Loucy (cell line): ENCODE results near the gene DNAI1.

Experiments
- H2AFZ ChIP-seq: fragments of 200-600 bp; sonication (generic); 2 replicates; pipeline ENCODE4 v1.6.0; 2016; ENCODE audit warnings: antibody characterized with exemption, mild to moderate bottlenecking, low read length, moderate library complexity
- H3F3A ChIP-seq: fragments of 200-600 bp; 2 replicates; pipeline ENCODE4 v1.6.0; 2016; ENCODE audit warnings: antibody characterized with exemption, low read depth, mild to moderate bottlenecking
- H3K27me3 ChIP-seq: fragments of 200-600 bp; sonication (generic); 2 replicates; pipeline ENCODE4 v1.6.1; 2014; ENCODE audit warnings: low read length, mild to moderate bottlenecking; ENCODE audit not compliant: insufficient read depth, poor library complexity, severe bottlenecking
- H3K36me3 ChIP-seq: fragments of 200-600 bp; sonication (generic); 2 replicates; pipeline ENCODE4 v1.6.1; 2016; ENCODE audit warnings: low read length; ENCODE audit not compliant: insufficient read depth
- H3K4me1 ChIP-seq: fragments of 200-600 bp; sonication (generic); 2 replicates; pipeline ENCODE4 v1.5.1; 2014; ENCODE audit warnings: low read length, mild to moderate bottlenecking; ENCODE audit not compliant: insufficient read depth, poor library complexity, severe bottlenecking
- H3K4me2 ChIP-seq: fragments of 200-600 bp; sonication (generic); 2 replicates; pipeline ENCODE4 v1.6.0; 2014; ENCODE audit warnings: antibody characterized with exemption, low read length, low read depth, mild to moderate bottlenecking; ENCODE audit not compliant: poor library complexity, severe bottlenecking
- H3K4me3 ChIP-seq: fragments of 200-600 bp; sonication (generic); 2 replicates; pipeline ENCODE4 v1.5.1; 2014; ENCODE audit warnings: low read length, mild to moderate bottlenecking, mixed read lengths; ENCODE audit not compliant: poor library complexity, severe bottlenecking
- H3K79me2 ChIP-seq: fragments of 200-600 bp; sonication (generic); 2 replicates; pipeline ENCODE4 v1.6.1; 2014; ENCODE audit warnings: low read length; ENCODE audit not compliant: insufficient read depth
- H3K9ac ChIP-seq: fragments of 200-600 bp; sonication (generic); 2 replicates; pipeline ENCODE4 v1.6.0; 2014; ENCODE audit warnings: mild to moderate bottlenecking, low read depth, low read length, moderate library complexity; ENCODE audit not compliant: poor library complexity, severe bottlenecking
- H3K9me2 ChIP-seq: fragments of 200-600 bp; sonication (generic); replicated peaks from 2 replicates; pipeline ENCODE4 v1.6.1; 2016; ENCODE audit warnings: low read depth, low read length, mixed read lengths
- H3K9me3 ChIP-seq: fragments of 200-600 bp; sonication (generic); 2 replicates; pipeline ENCODE4 v1.6.1; 2014; ENCODE audit warnings: mild to moderate bottlenecking, antibody characterized with exemption, low read length, low read depth; ENCODE audit not compliant: insufficient read depth
- H4K20me1 ChIP-seq: fragments of 200-600 bp; sonication (generic); 2 replicates; pipeline ENCODE4 v1.6.0; 2014; ENCODE audit warnings: antibody characterized with exemption, low read length, mild to moderate bottlenecking; ENCODE audit not compliant: insufficient read depth, poor library complexity, severe bottlenecking
- CTCF ChIP-seq: fragments of 200-600 bp; sonication (generic); conservative IDR thresholded peaks from 2 replicates; pipeline ENCODE4 v1.5.1; 2014; ENCODE audit warnings: mild to moderate bottlenecking, antibody characterized with exemption, low read length
- EZH2phosphoT487 ChIP-seq: fragments of 200-600 bp; IDR thresholded peaks from 2 replicates; pipeline ENCODE4 v1.6.1; 2018; ENCODE audit warnings: antibody characterized with exemption, mild to moderate bottlenecking, moderate library complexity, borderline replicate concordance

Gene DNAI1

GRCh38 chr9:34541540-34541939, 82.9 kb downstream of the DNAI1 start:
- no peak overlapping the region for H3K4me2 ChIP-seq
- H4K20me1 ChIP-seq, result no peaks in the 10 kb centered on the region
- no peaks in the 10 kb centered on the region for H3K9me2 ChIP-seq
- H3K27me3 ChIP-seq, result no peaks in the 10 kb centered on the region
- H3K9me3 ChIP-seq, result no peaks in the 10 kb centered on the region
- H3F3A ChIP-seq, result no peaks in the 10 kb centered on the region
- no peaks in the 10 kb centered on the region for H3K36me3 ChIP-seq
- no peak overlapping the region for H2AFZ ChIP-seq
- H3K4me3 ChIP-seq, result no peak overlapping the region
- H3K4me1 ChIP-seq, result no peaks in the 10 kb centered on the region
- no peak for TF ChIP-seq CTCF
- TF ChIP-seq EZH2phosphoT487, result no peak
- no peak overlapping the region for H3K9ac ChIP-seq
- no peaks in the 10 kb centered on the region for H3K79me2 ChIP-seq

GRCh38 chr9:34544035-34544434, 85.4 kb downstream of the DNAI1 start:
- Histone ChIP-seq H3K79me2 (no peaks in the 10 kb centered on the region), H3K27me3 (no peaks in the 10 kb centered on the region), H3K9me2 (no peaks in the 10 kb centered on the region), H2AFZ (no peak overlapping the region), H3K4me3 (no peak overlapping the region), H3K4me1 (no peaks in the 10 kb centered on the region), H3F3A (no peaks in the 10 kb centered on the region), H3K36me3 (no peaks in the 10 kb centered on the region), H4K20me1 (no peaks in the 10 kb centered on the region), H3K9me3 (no peaks in the 10 kb centered on the region), H3K4me2 (no peak overlapping the region), H3K9ac (no peak overlapping the region)
- TF ChIP-seq EZH2phosphoT487, result no peak
- no peak for TF ChIP-seq CTCF

- TF ChIP-seq EZH2phosphoT487 (no peak), CTCF (no peak)
- H4K20me1 ChIP-seq, result no peaks in the 10 kb centered on the region
- no peak overlapping the region for H2AFZ ChIP-seq
- H3K4me1 ChIP-seq, result no peaks in the 10 kb centered on the region
- H3K9ac ChIP-seq, result no peak overlapping the region
- no peaks in the 10 kb centered on the region for H3K79me2 ChIP-seq
- no peaks in the 10 kb centered on the region for H3K36me3 ChIP-seq
- no peak overlapping the region for H3K4me2 ChIP-seq
- H3K9me2 ChIP-seq, result no peaks in the 10 kb centered on the region
- no peaks in the 10 kb centered on the region for H3F3A ChIP-seq
- no peaks in the 10 kb centered on the region for H3K27me3 ChIP-seq
- H3K4me3 ChIP-seq, result no peak overlapping the region
- no peaks in the 10 kb centered on the region for H3K9me3 ChIP-seq
Observed at GRCh38 chr9:34545497-34545896, 86.9 kb downstream of the DNAI1 start.
